MM.1S (cell line): ENCODE results near the gene ADO.

Source experiments
- DNase-seq: peaks from one replicate; pipeline ENCODE4 v3.0.0-alpha.2; 2015
- H2AFZ ChIP-seq: fragments of 300-600 bp; sonication (generic); 2 replicates; pipeline ENCODE4 v1.6.0; 2016; ENCODE audit warnings: antibody characterized with exemption, low read length
- H3F3A ChIP-seq: fragments of 300-600 bp; sonication (generic); 2 replicates; pipeline ENCODE4 v1.6.1; 2016; ENCODE audit warnings: mild to moderate bottlenecking, antibody characterized with exemption, low read length, moderate library complexity, mixed read lengths; ENCODE audit not compliant: insufficient read depth
- H3K27ac ChIP-seq: fragments of 300-600 bp; sonication (generic); 2 replicates; pipeline ENCODE4 v1.5.1; 2016; ENCODE audit warnings: mild to moderate bottlenecking, low read length
- H3K27me3 ChIP-seq: fragments of 300-600 bp; sonication (generic); replicated peaks from 2 replicates; pipeline ENCODE4 v1.6.0; 2016; ENCODE audit warnings: low read length; ENCODE audit not compliant: insufficient read depth
- H3K36me3 ChIP-seq: fragments of 300-600 bp; sonication (generic); replicated peaks from 2 replicates; pipeline ENCODE4 v1.6.1; 2016; ENCODE audit warnings: mild to moderate bottlenecking, low read length, mixed read lengths; ENCODE audit not compliant: insufficient read depth
- H3K4me1 ChIP-seq: fragments of 300-600 bp; sonication (generic); 2 replicates; pipeline ENCODE4 v1.6.1; 2016; ENCODE audit warnings: low read length, mixed read lengths
- H3K4me2 ChIP-seq: fragments of 300-600 bp; sonication (generic); 2 replicates; pipeline ENCODE4 v1.6.0; 2016; ENCODE audit warnings: low read depth, low read length
- H3K4me3 ChIP-seq: fragments of 300-600 bp; sonication (generic); 2 replicates; pipeline ENCODE4 v1.5.1; 2016; ENCODE audit warnings: low read length, mixed read lengths
- H3K79me2 ChIP-seq: fragments of 300-600 bp; sonication (generic); 2 replicates; pipeline ENCODE4 v1.6.1; 2016; ENCODE audit warnings: mixed run types, low read length, mixed read lengths
- H3K9ac ChIP-seq: fragments of 300-600 bp; sonication (generic); 2 replicates; pipeline ENCODE4 v1.6.1; 2016; ENCODE audit warnings: low read length, mixed read lengths
- H3K9me2 ChIP-seq: fragments of 300-600 bp; sonication (generic); replicated peaks from 2 replicates; pipeline ENCODE4 v1.6.1; 2016; ENCODE audit warnings: mild to moderate bottlenecking, low read length, mixed read lengths; ENCODE audit not compliant: insufficient read depth
- H3K9me3 ChIP-seq: fragments of 300-600 bp; sonication (generic); replicated peaks from 2 replicates; pipeline ENCODE4 v1.6.1; 2016; ENCODE audit warnings: mild to moderate bottlenecking, low read length, mixed read lengths; ENCODE audit not compliant: insufficient read depth
- H4K20me1 ChIP-seq: fragments of 300-600 bp; sonication (generic); 2 replicates; pipeline ENCODE4 v1.6.1; 2016; ENCODE audit warnings: mild to moderate bottlenecking, low read length, moderate library complexity, mixed read lengths; ENCODE audit not compliant: insufficient read depth
- CTCF ChIP-seq: fragments of 300-600 bp; sonication (generic); IDR thresholded peaks from 2 replicates; pipeline ENCODE4 v1.5.1; 2016; ENCODE audit warnings: antibody characterized with exemption, low read length, mixed read lengths
- EZH2 ChIP-seq: fragments of 300-600 bp; sonication (generic); optimal IDR thresholded peaks from 2 replicates; pipeline ENCODE3; 2017; ENCODE audit warnings: low read depth, mild to moderate bottlenecking, antibody characterized with exemption, low read length, mixed read lengths
- EZH2phosphoT487 ChIP-seq: fragments of 300-600 bp; sonication (generic); IDR thresholded peaks from 2 replicates; pipeline ENCODE4 v1.6.1; 2018; ENCODE audit warnings: antibody characterized with exemption, low read length

ADO gene

GRCh38 chr10:62818426-62819011, 14.0 kb downstream of the ADO start:
- H2AFZ ChIP-seq = peak overlapping the region; percentile 58; the same call in 1 of the 2 replicates
- peak overlapping the region; percentile 98 for H3K4me2 ChIP-seq
- no peaks in the 10 kb centered on the region for H3K9me2 ChIP-seq
- H3K36me3 ChIP-seq = no peaks in the 10 kb centered on the region
- H3K27me3 ChIP-seq = peaks cover 20% of the 10 kb centered on the region
- DNase-seq = no peak
- no peak overlapping the region for H3K9ac ChIP-seq
- H3K4me1 ChIP-seq = peaks cover 8% of the 10 kb centered on the region; the same call in 1 of the 2 replicates
- no peaks in the 10 kb centered on the region for H4K20me1 ChIP-seq
- H3K9me3 ChIP-seq = no peaks in the 10 kb centered on the region
- H3F3A ChIP-seq = peaks cover 12% of the 10 kb centered on the region
- TF ChIP-seq CTCF (no peak), EZH2 (no peak), EZH2phosphoT487 (no peak)
- H3K79me2 ChIP-seq = no peaks in the 10 kb centered on the region
- H3K4me3 ChIP-seq = peak overlapping the region; percentile 82
- H3K27ac ChIP-seq = no peak overlapping the region

DNA sequence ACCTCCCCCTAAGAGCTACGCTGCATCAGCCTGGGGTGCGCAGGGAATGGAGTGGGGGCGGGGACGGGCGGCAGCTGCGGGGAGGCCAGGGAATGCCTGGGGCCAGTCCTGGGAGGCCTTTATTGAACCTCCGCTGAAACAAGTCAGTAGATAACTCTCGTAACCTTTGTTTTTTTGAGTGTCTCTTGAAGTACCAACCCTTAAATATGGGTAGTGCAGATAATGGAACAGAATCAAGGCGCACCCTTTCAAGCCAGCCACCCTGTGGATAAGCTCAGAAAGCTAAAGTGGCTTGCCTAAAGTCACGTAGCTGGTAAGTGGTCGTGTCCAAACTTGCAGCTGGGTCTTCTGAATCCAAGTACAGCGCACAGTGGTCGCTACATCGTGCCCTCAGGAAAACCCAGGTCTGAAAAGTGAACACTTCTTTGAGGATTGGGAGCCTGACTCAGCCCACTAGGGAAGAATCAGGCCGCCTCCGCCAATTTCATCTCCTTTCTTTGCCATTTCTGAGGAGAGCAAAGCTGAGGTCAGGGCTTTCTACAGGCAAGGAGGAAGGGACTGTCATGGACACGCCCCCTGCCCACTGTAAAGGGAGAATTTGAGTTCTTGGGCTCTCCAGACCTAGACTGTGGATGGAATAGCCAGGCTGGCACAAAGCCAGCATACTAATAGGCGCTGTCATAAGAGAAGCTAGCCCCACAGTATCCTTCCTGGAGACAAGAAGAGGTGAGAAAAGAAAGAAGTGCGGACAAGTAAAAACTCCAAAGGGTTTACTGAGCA, 14.8 kb downstream of the ADO start:
- no peak overlapping the region for H2AFZ ChIP-seq
- H3K9me2 ChIP-seq = no peaks in the 10 kb centered on the region
- no peaks in the 10 kb centered on the region for H3K36me3 ChIP-seq
- no peaks in the 10 kb centered on the region for H3K79me2 ChIP-seq
- no peak overlapping the region for H3K27ac ChIP-seq
- DNase-seq = no peak
- H3K9ac ChIP-seq = no peak overlapping the region
- peaks cover 8% of the 10 kb centered on the region; the same call in 1 of the 2 replicates for H3K4me1 ChIP-seq
- no peak overlapping the region for H3K4me2 ChIP-seq
- no peaks in the 10 kb centered on the region for H3K9me3 ChIP-seq
- peaks cover 16% of the 10 kb centered on the region for H3K27me3 ChIP-seq
- TF ChIP-seq CTCF (no peak), EZH2phosphoT487 (no peak), EZH2 (no peak)
- no peak overlapping the region for H3K4me3 ChIP-seq
- H3F3A ChIP-seq = peaks cover 12% of the 10 kb centered on the region
- H4K20me1 ChIP-seq = no peaks in the 10 kb centered on the region

GRCh38 chr10:62820586-62820985, 16.1 kb downstream of the ADO start:
- H3K27me3 ChIP-seq = peaks cover 4% of the 10 kb centered on the region
- H3K9me2 ChIP-seq = no peaks in the 10 kb centered on the region
- H3K79me2 ChIP-seq = no peaks in the 10 kb centered on the region
- H3K36me3 ChIP-seq = no peaks in the 10 kb centered on the region
- H3K9ac ChIP-seq = no peak overlapping the region
- no peak overlapping the region for H3K27ac ChIP-seq
- no peak overlapping the region for H3K4me2 ChIP-seq
- TF ChIP-seq CTCF (no peak), EZH2phosphoT487 (no peak), EZH2 (no peak)
- H3K4me3 ChIP-seq = no peak overlapping the region
- H3K4me1 ChIP-seq = peaks cover 5% of the 10 kb centered on the region; the same call in 1 of the 2 replicates
- no peaks in the 10 kb centered on the region for H3K9me3 ChIP-seq
- H4K20me1 ChIP-seq = no peaks in the 10 kb centered on the region
- H3F3A ChIP-seq = peaks cover 12% of the 10 kb centered on the region
- H2AFZ ChIP-seq = no peak overlapping the region
- no peak for DNase-seq
